WERI-Rb-1 (cell line): ENCODE results near the gene DHX57.

ENCODE experiments used
- DNase-seq: peaks from one replicate; pipeline ENCODE4 v3.0.0-alpha.2; 2020
- H3K27ac ChIP-seq: fragments of 250-450 bp; sonication (Bioruptor Pico); 2 replicates; pipeline ENCODE4 v1.5.1; 2020; ENCODE audit warnings: mild to moderate bottlenecking, moderate library complexity
- H3K27me3 ChIP-seq: fragments of 250-450 bp; sonication (Bioruptor Pico); 2 replicates; pipeline ENCODE4 v1.5.1; 2021; ENCODE audit warnings: mild to moderate bottlenecking, low read depth, moderate library complexity; ENCODE audit not compliant: insufficient read depth, severe bottlenecking
- H3K36me3 ChIP-seq: fragments of 250-450 bp; sonication (Bioruptor Pico); 2 replicates; pipeline ENCODE4 v1.5.1; 2020; ENCODE audit warnings: mild to moderate bottlenecking, moderate library complexity
- H3K4me3 ChIP-seq: 2 replicates; pipeline ENCODE4 v1.5.1; 2011; ENCODE audit warnings: low read depth, mild to moderate bottlenecking, control low read depth, low read length
- H3K9me3 ChIP-seq: fragments of 250-450 bp; sonication (Bioruptor Pico); 2 replicates; pipeline ENCODE4 v1.5.1; 2021; ENCODE audit warnings: mild to moderate bottlenecking, moderate library complexity; ENCODE audit not compliant: severe bottlenecking
- TF ChIP-seq, protein P1 (sequence below): IDR thresholded peaks from 2 replicates; pipeline ENCODE4 v1.5.1; 2011; ENCODE audit warnings: low read depth, mild to moderate bottlenecking, control low read depth, inconsistent platforms, low read length

Gene DHX57

DNA sequence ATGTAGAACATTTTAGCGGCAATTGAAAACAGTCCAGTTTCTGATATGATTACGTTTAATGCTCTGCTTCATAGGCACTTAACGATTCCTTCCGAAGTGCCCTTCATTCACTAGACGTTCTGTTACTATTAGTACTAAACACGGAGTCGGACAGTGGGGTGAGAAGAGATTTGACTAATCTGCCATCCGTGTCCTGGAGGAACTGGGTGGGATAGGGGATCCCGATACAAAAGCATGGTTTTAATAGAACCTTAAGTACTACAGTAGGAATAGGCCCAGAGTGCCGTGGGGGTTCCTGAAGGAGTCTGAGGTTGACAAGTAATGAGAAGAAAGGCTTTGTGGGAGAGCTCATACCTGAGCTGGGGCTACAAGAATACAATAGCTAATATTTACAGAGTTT lies 673 bp upstream of the DHX57 start:
- TF ChIP-seq, protein P1, sequence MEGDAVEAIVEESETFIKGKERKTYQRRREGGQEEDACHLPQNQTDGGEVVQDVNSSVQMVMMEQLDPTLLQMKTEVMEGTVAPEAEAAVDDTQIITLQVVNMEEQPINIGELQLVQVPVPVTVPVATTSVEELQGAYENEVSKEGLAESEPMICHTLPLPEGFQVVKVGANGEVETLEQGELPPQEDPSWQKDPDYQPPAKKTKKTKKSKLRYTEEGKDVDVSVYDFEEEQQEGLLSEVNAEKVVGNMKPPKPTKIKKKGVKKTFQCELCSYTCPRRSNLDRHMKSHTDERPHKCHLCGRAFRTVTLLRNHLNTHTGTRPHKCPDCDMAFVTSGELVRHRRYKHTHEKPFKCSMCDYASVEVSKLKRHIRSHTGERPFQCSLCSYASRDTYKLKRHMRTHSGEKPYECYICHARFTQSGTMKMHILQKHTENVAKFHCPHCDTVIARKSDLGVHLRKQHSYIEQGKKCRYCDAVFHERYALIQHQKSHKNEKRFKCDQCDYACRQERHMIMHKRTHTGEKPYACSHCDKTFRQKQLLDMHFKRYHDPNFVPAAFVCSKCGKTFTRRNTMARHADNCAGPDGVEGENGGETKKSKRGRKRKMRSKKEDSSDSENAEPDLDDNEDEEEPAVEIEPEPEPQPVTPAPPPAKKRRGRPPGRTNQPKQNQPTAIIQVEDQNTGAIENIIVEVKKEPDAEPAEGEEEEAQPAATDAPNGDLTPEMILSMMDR, result no peak
- no peak overlapping the region; the same call in 1 of the 2 replicates for H3K27ac ChIP-seq
- H3K9me3 ChIP-seq, result no peaks in the 10 kb centered on the region
- no peak for DNase-seq
- no peaks in the 10 kb centered on the region for H3K36me3 ChIP-seq
- H3K4me3 ChIP-seq, result peak overlapping the region; percentile 90
- no peaks in the 10 kb centered on the region for H3K27me3 ChIP-seq

DNA sequence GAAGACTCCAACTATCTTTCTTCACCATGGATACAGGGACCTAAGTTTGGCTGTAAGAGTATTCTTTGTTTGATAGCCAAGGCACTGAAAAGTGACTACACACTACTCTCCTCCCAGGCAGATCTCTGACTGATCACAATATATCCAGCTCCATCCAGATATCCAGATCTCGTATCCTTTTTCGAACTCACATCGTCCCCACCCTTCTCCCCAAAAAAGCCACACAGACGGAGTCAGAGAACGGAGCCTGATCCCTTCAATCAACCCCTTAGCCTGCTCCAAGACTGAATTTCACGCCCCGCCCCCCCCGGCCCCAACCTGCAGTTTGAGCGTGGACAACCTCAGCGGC lies 533 bp downstream of the DHX57 start:
- H3K4me3 ChIP-seq, result peak overlapping the region; percentile 90
- no peak for DNase-seq
- H3K36me3 ChIP-seq, result no peaks in the 10 kb centered on the region
- peak overlapping the region; percentile 49 for H3K27ac ChIP-seq
- TF ChIP-seq, protein P1, result no peak
- H3K9me3 ChIP-seq, result peaks cover 2% of the 10 kb centered on the region
- H3K27me3 ChIP-seq, result no peaks in the 10 kb centered on the region

DNA sequence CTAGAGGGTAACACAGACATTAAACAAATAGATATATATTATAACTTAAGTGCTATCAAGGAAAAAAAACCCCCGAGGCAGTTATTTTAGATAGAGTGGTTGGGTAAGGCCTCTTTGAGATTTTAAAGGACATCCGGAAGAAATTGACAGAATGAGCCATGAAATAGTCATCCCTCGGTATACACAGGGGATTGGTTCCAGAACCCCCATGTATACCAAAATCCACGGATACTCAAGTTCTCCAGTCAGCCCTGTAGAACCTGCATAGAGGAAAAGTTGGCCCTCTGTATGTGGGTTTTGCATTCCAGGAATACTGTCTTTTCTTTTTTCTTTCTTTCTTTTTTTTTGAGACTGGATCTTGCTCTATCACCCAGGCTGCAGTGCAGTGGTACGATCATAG lies 2.0 kb downstream of the DHX57 start:
- DNase-seq, result no peak
- TF ChIP-seq, protein P1, result no peak
- H3K27ac ChIP-seq, result no peak overlapping the region
- no peak overlapping the region for H3K4me3 ChIP-seq
- H3K36me3 ChIP-seq, result no peaks in the 10 kb centered on the region
- peaks cover 11% of the 10 kb centered on the region for H3K9me3 ChIP-seq
- no peaks in the 10 kb centered on the region for H3K27me3 ChIP-seq

DNA sequence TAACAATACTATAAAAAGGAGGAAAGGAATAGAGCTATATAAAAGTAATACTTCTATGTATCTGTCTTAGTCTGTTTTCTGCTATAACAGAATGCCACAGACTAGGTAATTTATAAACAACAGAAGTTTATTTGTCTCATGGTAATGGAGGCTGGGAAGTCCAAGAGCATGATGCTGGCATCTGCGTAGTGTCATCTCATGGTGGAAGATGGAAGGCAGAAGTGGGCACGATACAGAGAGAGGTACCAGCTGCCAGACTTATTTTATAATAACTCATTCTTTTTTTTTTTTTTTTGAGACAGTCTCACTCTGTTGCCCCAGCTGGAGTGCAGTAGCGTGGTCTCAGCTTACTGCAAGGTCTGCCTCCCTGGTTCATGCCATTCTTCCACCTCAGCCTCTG lies 4.3 kb downstream of the DHX57 start:
- Histone ChIP-seq H3K27ac (no peak overlapping the region), H3K27me3 (no peaks in the 10 kb centered on the region), H3K36me3 (peaks cover 13% of the 10 kb centered on the region), H3K9me3 (peaks cover 11% of the 10 kb centered on the region), H3K4me3 (no peak overlapping the region)
- no peak for DNase-seq
- TF ChIP-seq, protein P1, result no peak

DNA sequence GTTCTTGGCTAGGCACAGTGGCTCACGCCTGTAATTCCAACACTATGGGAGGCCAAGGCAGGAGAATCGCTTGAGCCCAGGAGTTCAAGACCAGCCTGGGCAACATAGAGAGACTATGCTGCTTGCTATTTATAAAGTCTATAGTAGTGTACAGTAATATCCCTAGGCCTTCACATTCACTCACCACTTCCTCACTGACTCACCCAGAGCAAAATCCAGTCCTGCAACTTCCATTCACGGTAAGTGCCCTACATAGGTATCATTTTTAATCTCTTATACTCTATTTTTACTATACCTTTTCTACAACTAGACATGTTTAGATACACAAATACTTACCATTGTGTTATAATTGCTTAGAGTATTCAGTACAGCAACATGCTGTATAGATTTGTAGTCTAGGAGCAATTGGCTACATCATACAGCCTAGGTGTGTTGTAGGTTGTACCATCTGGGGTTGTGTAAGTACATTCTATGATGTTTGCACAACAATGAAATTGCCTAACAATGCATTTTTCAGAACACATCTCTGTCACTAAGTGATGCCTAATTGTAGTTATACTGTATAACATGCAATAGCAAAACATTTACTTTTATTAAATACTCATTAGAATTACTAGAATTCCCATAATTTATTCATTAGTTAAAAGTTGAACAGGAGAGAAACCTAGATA lies 8.8 kb downstream of the DHX57 start:
- no peaks in the 10 kb centered on the region for H3K27me3 ChIP-seq
- peaks cover 29% of the 10 kb centered on the region for H3K36me3 ChIP-seq
- TF ChIP-seq, protein P1, result no peak
- no peak overlapping the region for H3K4me3 ChIP-seq
- no peak for DNase-seq
- H3K27ac ChIP-seq, result no peak overlapping the region
- H3K9me3 ChIP-seq, result peaks cover 11% of the 10 kb centered on the region

DNA sequence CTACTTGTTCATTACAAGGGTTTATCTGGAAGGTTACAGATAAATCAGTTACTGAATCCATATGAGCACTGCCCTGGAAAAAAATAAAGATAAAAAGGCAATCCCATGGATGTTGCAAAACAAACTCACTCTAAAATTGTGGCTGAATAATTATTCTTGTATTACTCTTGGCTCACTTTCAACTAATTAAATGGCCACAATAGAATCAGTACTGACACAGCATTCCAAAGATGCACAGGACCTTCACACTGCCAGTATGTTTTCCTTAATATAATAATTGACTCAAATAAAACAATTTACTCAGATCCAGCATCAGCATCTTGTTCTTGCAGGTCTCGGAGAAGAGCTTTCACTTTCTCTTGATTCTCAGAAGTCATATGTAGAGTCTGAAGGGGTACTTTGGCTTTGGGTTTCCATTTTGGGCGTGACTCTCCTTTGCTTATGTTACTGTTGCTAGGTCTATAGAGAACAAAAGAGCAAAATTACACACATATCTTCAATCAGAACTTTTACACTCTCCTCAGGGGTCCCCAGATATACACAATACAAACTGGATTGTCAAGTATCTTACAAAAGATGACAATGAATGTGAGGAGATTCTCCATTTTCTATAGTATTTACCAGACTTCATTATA lies 12.6 kb downstream of the DHX57 start:
- H3K27me3 ChIP-seq, result no peaks in the 10 kb centered on the region
- H3K27ac ChIP-seq, result no peak overlapping the region
- H3K36me3 ChIP-seq, result peaks cover 67% of the 10 kb centered on the region
- H3K9me3 ChIP-seq, result no peaks in the 10 kb centered on the region
- no peak for DNase-seq
- TF ChIP-seq, protein P1, result no peak
- no peak overlapping the region for H3K4me3 ChIP-seq
